ENCODE measurements around the gene MEPCE.

The MEPCE gene

GRCh38 chr7:100467638-100468373 lies 38.2 kb downstream of the MEPCE start:
- H3K27ac ChIP-seq, result no peak overlapping the region
- TF ChIP-seq ZFX (IDR thresholded peaks at IDR 0.05) (no peak), CTCF (conservative IDR thresholded peaks at IDR 0.05) (no peak)

GRCh38 chr7:100469227-100470044 lies 39.8 kb downstream of the MEPCE start:
- no peak overlapping the region for H3K27ac ChIP-seq
- no peak for TF ChIP-seq ZFX (IDR thresholded peaks at IDR 0.05)
- TF ChIP-seq CTCF (conservative IDR thresholded peaks at IDR 0.05), result peak; percentile 98

- TF ChIP-seq CTCF (conservative IDR thresholded peaks at IDR 0.05) (no peak), ZFX (IDR thresholded peaks at IDR 0.05) (no peak)
- H3K27ac ChIP-seq, result no peak overlapping the region
These were observed 41.4 kb downstream of the MEPCE start for GRCh38 chr7:100471021-100471420.

GRCh38 chr7:100472121-100472851 lies 42.7 kb downstream of the MEPCE start:
- TF ChIP-seq ZFX (IDR thresholded peaks at IDR 0.05) (no peak), CTCF (conservative IDR thresholded peaks at IDR 0.05) (no peak)
- H3K27ac ChIP-seq, result no peak overlapping the region

- H3K27ac ChIP-seq, result no peak overlapping the region
- no peak for TF ChIP-seq ZFX (IDR thresholded peaks at IDR 0.05)
- no peak for TF ChIP-seq CTCF (conservative IDR thresholded peaks at IDR 0.05)
These were observed 43.3 kb downstream of the MEPCE start for GRCh38 chr7:100472854-100473499.

GRCh38 chr7:100475549-100475948 lies 45.9 kb downstream of the MEPCE start:
- TF ChIP-seq CTCF (conservative IDR thresholded peaks at IDR 0.05) (no peak), ZFX (IDR thresholded peaks at IDR 0.05) (no peak)
- no peak overlapping the region for H3K27ac ChIP-seq
